ENCODE data around the gene PTCSC3.

- TF ChIP-seq CTCF (IDR thresholded peaks at IDR 0.05) (no peak), POLR2AphosphoS5 (IDR thresholded peaks at IDR 0.05; ENCODE audit: insufficient read depth in 1 of 2, low read depth in 1 of 2) (no peak)
Observed at GRCh38 chr14:36086629-36087395, 89.7 kb downstream of the PTCSC3 start.
